DOHH2 (cell line): ENCODE measurements around the gene CNGA3.

ENCODE experiments used
- CTCF ChIP-seq: fragments of 200-600 bp; sonication (generic); IDR thresholded peaks from one replicate; pipeline ENCODE4 v1.5.1; 2014; ENCODE audit warnings: antibody characterized with exemption, mild to moderate bottlenecking, low read depth, low read length; ENCODE audit not compliant: poor library complexity, severe bottlenecking
- EZH2phosphoT487 ChIP-seq: fragments of 200-600 bp; sonication (generic); IDR thresholded peaks from 2 replicates; pipeline ENCODE4 v1.6.1; 2017; ENCODE audit warnings: borderline replicate concordance, mild to moderate bottlenecking, antibody characterized with exemption, low read length, moderate library complexity, mixed read lengths

GRCh38 chr2:98383166-98383565 lies 36.9 kb downstream of the CNGA3 start:
- TF ChIP-seq CTCF (no peak), EZH2phosphoT487 (no peak)
